ENCODE measurements around the gene RBM5.

Gene RBM5

GRCh38 chr3:50139308-50139707 lies 50.6 kb downstream of the RBM5 start:
- DNase-seq = no peak

GRCh38 chr3:50139718-50140423 lies 51.2 kb downstream of the RBM5 start:
- no peak for DNase-seq

DNA sequence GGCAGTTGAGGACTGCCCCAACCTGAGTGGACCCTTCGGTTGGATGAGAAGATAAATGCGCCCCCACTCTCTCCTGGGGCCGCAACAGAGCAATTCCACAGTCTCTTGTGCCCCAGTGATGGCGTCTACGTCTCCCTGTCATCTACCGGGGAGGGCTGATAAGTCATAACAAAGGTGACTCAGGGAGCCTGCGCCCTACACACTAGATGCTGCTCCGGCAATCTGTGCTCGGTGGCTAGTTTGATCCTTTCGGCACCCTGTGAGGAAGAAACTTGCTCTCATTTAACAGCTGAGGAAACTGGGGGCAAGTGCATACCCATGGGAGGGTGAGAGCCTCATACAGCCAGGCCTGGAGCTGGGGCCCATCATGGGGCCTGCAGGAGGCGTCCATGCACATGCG lies 52.3 kb downstream of the RBM5 start:
- no peak for DNase-seq

GRCh38 chr3:50146316-50146901 lies 57.7 kb downstream of the RBM5 start:
- DNase-seq = no peak

GRCh38 chr3:50147016-50147415 lies 58.3 kb downstream of the RBM5 start:
- no peak for DNase-seq

DNA sequence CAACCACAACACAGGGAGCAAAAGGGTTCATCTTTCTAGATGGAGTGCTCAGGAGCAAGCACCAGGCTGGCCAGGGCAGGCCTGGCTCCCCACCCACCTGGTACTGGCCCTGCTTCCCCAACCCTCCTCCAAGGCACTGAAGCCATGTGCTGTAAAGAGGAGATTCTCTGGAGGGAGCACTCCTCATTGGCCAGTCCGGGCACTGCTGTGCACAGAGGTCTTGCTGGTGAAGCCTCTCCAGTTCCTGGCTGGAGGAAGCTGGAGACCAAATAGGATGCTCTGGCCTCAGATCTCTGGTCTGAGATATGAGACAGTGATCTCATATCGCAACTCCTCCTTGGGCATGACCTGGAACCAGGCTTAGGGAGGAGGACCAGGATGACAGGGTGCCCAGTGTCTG lies 58.7 kb downstream of the RBM5 start:
- DNase-seq = no peak

DNA sequence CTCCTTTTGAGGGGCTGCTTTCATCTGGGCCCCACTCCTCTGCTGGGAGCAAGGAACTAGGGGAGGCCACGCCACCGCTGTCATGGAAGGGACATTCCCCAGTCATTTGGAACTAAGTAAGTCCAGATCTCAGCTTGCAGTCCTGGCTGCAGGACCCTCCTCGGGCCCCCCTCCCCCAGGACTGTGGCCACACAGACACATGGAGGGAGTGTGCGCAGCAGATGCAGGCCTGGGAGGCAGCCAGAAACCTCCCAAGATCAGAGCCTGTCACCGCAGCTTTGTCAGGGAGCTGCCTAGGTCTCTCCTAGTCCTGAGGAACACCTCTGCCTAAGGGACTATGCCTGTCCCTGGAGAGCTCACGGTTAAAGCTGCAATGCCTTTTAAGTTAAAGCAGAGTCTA lies 59.1 kb downstream of the RBM5 start:
- DNase-seq = no peak

DNA sequence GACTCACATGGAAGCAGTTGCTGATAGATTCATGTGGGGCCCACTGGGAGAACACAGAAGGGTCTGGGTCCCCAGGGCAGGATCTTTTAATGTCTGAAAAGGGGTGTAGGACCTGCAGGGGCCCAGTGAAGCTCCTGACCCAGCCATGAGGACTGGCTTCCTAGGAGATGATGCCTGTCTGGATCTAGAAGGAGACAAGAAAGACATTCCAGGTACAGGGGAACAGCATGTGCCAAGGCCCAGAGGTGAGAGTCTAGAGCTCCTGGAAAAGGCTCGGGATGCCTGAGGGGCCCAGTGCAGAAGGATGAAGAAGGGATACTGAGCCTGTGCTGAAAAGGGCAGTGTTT lies 61.7 kb downstream of the RBM5 start:
- DNase-seq = no peak

DNA sequence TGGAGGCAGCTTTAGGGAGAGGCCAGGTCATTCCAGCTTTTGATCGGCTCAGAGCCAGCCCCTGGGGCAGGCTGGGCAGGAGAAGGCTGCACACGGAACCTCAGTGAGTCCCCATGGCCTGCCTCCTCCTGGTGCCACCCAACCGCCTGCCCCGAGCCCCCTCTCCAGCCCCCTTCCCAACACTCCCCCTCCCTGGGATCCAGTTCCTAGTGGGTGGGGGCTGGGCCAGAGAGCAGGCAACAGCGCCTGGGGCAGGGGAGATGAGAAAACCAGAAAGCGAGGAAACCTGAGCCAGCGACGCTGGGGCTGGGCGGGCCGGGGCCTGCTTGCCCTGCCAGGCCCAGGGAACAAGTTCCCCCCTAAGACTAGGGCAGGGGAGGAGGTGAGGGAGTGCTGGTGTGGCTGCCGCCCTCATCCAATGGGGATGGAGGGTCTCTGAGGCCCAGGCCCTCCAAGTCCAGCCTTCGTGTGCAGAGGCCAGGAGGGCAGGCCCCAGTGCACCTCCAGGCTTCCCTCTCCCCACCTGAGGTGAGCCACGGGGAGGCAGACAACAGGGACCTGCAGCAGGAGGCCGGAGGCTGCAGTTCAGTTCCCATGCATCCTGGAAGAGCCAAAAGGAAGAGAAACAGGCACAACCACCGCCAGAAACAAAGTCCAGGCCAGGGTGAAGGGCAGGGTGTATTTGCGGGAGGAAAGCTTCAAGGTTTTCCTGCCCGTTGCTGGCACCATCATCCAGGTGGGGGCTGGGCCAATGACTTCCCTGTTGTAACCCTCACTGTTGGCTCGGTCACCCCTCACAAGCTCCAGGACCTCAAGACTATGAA lies 62.4 kb downstream of the RBM5 start:
- DNase-seq = no peak

DNA sequence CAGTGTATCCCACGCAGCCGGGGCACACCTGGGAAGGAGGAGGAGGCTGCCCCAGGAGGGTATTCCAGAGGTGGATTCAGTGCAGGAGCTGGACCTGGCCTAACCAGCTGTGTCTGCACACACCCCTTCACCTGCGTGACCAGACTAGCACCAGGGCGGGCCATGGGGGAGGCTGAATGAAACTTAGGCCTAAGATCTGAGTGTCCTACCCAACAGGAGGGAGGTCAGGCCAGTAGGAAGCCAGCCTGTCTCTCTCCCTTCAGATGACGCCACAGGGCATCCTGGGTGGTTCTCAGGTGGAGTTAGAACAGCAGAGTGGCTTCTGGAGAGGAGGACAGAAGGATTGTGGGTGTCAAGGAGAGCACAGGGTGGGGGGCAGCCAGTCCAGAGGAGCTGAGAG lies 63.0 kb downstream of the RBM5 start:
- DNase-seq = no peak

- DNase-seq = no peak
Measured at GRCh38 chr3:50153782-50154475, 65.2 kb downstream of the RBM5 start.

- peak in 1 of 4 experiments; percentile 25 for DNase-seq
Measured at GRCh38 chr3:50154476-50154839, 65.7 kb downstream of the RBM5 start.

GRCh38 chr3:50154840-50155490 lies 66.2 kb downstream of the RBM5 start, which contains the start of gene SEMA3F:
Gene SEMA3F (plus strand): TSS chr3:50155324. CDS start chr3:50159623, 4,299 bp downstream.
- DNase-seq = peak; percentile 72 to 91 (median 82)

GRCh38 chr3:50155491-50155878 lies 66.8 kb downstream of the RBM5 start:
- no peak for DNase-seq

DNA sequence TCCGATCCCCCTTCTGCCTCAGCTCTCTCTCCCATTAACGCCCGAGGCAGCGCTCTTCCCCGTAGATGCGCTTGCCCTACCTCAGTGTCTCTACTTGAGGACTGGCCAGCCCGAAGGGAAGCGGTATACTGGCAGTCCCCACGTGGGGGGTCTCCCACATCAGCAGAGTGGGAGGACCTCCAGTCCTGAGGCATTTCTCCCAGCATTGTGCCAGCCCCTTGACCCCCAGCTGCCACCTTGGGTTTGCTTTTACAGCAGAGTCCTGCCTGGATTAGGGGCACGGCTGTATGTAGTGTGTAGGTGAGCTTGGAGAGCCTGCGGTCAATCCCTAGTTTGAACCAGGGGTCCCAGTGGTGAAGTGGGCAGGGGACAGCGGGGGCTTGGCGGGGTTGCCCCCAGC lies 67.2 kb downstream of the RBM5 start:
- no peak for DNase-seq

GRCh38 chr3:50156549-50157493 lies 68.1 kb downstream of the RBM5 start:
- no peak for DNase-seq

DNA sequence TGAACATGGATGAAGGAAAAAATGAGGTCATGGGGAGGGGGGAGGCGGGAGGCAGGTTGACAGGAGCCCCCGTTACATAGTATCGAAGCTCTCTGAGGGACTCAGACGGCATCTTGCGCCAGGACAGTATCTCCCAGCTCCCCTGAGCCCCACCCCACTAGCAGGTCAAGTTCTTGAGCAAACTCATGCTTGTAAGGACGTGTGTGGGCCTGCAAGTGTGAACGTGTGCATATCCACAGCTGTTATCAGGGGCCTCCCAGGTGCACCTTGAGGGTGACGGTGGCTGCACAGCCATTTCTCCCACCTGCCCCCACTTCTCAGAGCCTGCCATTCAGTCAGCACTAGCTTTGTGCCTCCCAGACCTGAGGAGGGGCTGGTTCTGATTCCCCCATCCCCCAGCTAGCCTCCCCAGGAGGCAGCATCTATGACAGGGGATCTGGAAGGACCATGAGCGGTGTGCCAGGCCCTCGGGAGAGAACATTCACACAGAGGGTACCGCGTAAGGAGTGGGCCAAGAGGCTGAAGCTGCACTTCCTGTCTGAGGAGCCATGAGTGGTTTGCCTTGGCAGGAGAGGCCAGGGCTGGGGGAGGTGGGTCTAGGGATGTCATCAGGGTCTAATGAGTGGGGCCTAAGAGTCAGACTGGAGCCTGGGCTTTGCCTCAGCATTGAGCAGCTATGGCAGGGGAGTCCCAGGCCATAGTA lies 69.3 kb downstream of the RBM5 start:
- no peak for DNase-seq

- no peak for DNase-seq
Measured at GRCh38 chr3:50158530-50159146, 69.9 kb downstream of the RBM5 start.

- DNase-seq = no peak
Measured at GRCh38 chr3:50160561-50160983, 71.9 kb downstream of the RBM5 start.

DNA sequence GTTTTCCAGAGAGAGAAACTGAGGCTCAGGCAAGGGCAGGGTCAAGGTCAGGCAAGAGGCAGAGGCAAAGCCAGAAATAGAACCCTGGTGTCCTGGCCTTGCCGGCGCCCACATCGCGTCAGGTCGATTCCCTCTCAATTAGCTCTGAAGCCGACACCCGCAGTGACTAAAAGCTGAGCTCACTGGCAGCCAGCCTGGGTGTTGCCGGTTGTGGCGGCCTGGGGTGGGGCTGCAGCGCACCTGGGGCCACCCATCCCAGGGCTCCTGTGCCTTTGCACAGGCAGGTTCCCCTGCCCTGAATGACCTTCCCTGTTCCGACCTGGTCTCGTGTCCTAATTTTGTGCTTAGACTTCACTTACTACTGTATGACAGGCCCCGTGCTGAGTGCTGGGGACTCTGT lies 72.6 kb downstream of the RBM5 start:
- DNase-seq = no peak
